Endothelial cell of umbilical vein (primary cell): ENCODE results near the gene TRIM23. TPM values are rescaled to one million over a fixed set of nuclear protein-coding genes. Genes with fewer than 3 reads are reported as not detected.

ENCODE experiments used
- BruUV-seq: library from RNA; stranded (reverse); fragments of 400-500 nt; replicated peaks from 2 replicates; lab custom pipeline; 2021; lab: Mats Ljungman, UMichigan
- CTCF ChIA-PET: fragments of 300-600, 350-600 bp; sonication (Branson Sonifier 250); formaldehyde crosslinking; loops from one replicate; lab custom pipeline; 2021; ENCODE audit warnings: antibody characterized with exemption, inconsistent platforms; lab: Charles Lee
- POLR2A ChIA-PET: fragments of 300-600, 350-600 bp; sonication (Branson Sonifier 250); formaldehyde crosslinking; loops from one replicate; lab custom pipeline; 2021; ENCODE audit warnings: antibody characterized with exemption, inconsistent platforms; lab: Charles Lee
- DNase-seq: peaks from one replicate; pipeline ENCODE4 v3.0.0-alpha.2; 2011; ENCODE audit warnings: low read depth, low spot score
- FAIRE-seq: peaks from 2 replicates; lab custom pipeline; 2011; peaks lifted over from hg19 to GRCh38; lab: Jason Lieb, UNC
- H2AFZ ChIP-seq: 2 replicates; pipeline ENCODE4 v1.6.0; 2012; ENCODE audit warnings: low read depth, low read length, control low read depth, inconsistent platforms
- H3K27ac ChIP-seq: 2 replicates; pipeline ENCODE4 v1.5.1; 2011; ENCODE audit warnings: low read depth, mild to moderate bottlenecking, control low read depth, low read length, moderate library complexity; ENCODE audit not compliant: insufficient read depth
- H3K27me3 ChIP-seq, 2 experiments: 2 replicates each; pipeline versions ENCODE4 v1.6.0 to v1.6.1; 2011; ENCODE audit warnings: low read length in 2 of 2, mixed read lengths in 1 of 2; ENCODE audit not compliant: control insufficient read depth in 2 of 2, insufficient read depth in 2 of 2
- H3K36me3 ChIP-seq, 2 experiments: 2 replicates in 1 of 2; 3 replicates in 1 of 2; pipeline ENCODE4 v1.5.1; 2011; ENCODE audit warnings: low read length in 2 of 2, mild to moderate bottlenecking in 1 of 2, moderate library complexity in 1 of 2; ENCODE audit not compliant: control insufficient read depth in 2 of 2, insufficient read depth in 2 of 2; ENCODE audit errors: extremely low read depth in 1 of 2
- H3K4me1 ChIP-seq: 3 replicates; pipeline ENCODE4 v1.5.1; 2011; ENCODE audit warnings: mild to moderate bottlenecking, low read length; ENCODE audit not compliant: control insufficient read depth, insufficient read depth; ENCODE audit errors: extremely low read depth
- H3K4me2 ChIP-seq: 2 replicates; pipeline ENCODE4 v1.6.1; 2011; ENCODE audit warnings: low read length, control low read depth, mixed read lengths; ENCODE audit not compliant: insufficient read depth
- H3K4me3 ChIP-seq, 3 experiments: fragments of 200-600 bp in 1 of 3; sonication (generic), shearing (Covaris generic) in 1 of 3; replicated peaks in 1 of 3; 2 replicates each; pipeline ENCODE4 v1.5.1; 2011 to 2016; ENCODE audit warnings: control low read depth in 3 of 3, low read length in 3 of 3, mild to moderate bottlenecking in 2 of 3, inconsistent platforms in 1 of 3, low read depth in 1 of 3, moderate library complexity in 1 of 3; ENCODE audit not compliant: insufficient read depth in 1 of 3
- H3K79me2 ChIP-seq: 2 replicates; pipeline ENCODE4 v1.6.0; 2012; ENCODE audit warnings: low read length, inconsistent platforms; ENCODE audit not compliant: control insufficient read depth, insufficient read depth
- H3K9ac ChIP-seq: replicated peaks from 2 replicates; pipeline ENCODE3; 2011; ENCODE audit warnings: low read length, control low read depth; ENCODE audit not compliant: insufficient read depth; ENCODE audit errors: extremely low read depth
- H3K9me1 ChIP-seq: replicated peaks from 3 replicates; pipeline ENCODE4 v1.6.0; 2011; ENCODE audit warnings: mild to moderate bottlenecking, low read length; ENCODE audit not compliant: control insufficient read depth, insufficient read depth; ENCODE audit errors: extremely low read depth
- H3K9me3 ChIP-seq: replicated peaks from 2 replicates; pipeline ENCODE4 v1.5.1; 2012; ENCODE audit warnings: low read length, inconsistent platforms; ENCODE audit not compliant: control insufficient read depth, insufficient read depth
- H4K20me1 ChIP-seq: replicated peaks from 2 replicates; pipeline ENCODE3; 2011; ENCODE audit warnings: mild to moderate bottlenecking, low read length; ENCODE audit not compliant: control insufficient read depth, insufficient read depth; ENCODE audit errors: extremely low read depth
- FOS ChIP-seq: IDR thresholded peaks from 2 replicates; pipeline ENCODE4 v1.6.1; 2011; ENCODE audit warnings: mild to moderate bottlenecking, low read length, moderate library complexity, borderline replicate concordance; ENCODE audit not compliant: insufficient read depth
- GATA2 ChIP-seq: IDR thresholded peaks from 2 replicates; pipeline ENCODE4 v1.7.0; 2011; ENCODE audit warnings: low read depth, mild to moderate bottlenecking, moderate library complexity, mixed read lengths, low read length; ENCODE audit not compliant: insufficient read length, insufficient read depth
- JUN ChIP-seq: IDR thresholded peaks from 2 replicates; pipeline ENCODE4 v1.6.1; 2011; ENCODE audit warnings: borderline replicate concordance, low read depth; ENCODE audit not compliant: insufficient read length, insufficient read depth
- MYC ChIP-seq: IDR thresholded peaks from one replicate; pipeline ENCODE4 v1.6.1; 2011; ENCODE audit warnings: mild to moderate bottlenecking, low read depth, low read length
- POLR2A ChIP-seq: IDR thresholded peaks from 2 replicates; pipeline ENCODE4 v1.6.1; 2012; ENCODE audit warnings: low read depth, mild to moderate bottlenecking, control low read depth, low read length
- dilution Hi-C: fragments of 300-500 bp; cut with MboI; formaldehyde crosslinking; loops from one replicate; pipeline ENCODE4 v1.15.0; 2019; ENCODE audit warnings: low sequenced_read_pairs; ENCODE audit not compliant: extremely low pct_ligation_motif_present
- intact Hi-C: fragments of 100-400 bp; cut with micrococcal nuclease; formaldehyde crosslinking; loops from one replicate; pipeline ENCODE4 v1.10.0; 2022
- polyA plus RNA-seq, 4 experiments: library from polyadenylated mRNA; depleted of rRNA in 3 of 4; stranded (reverse) in 3 of 4; unstranded in 1 of 4; fragments of >200 nt; gene quantifications; 2 replicates each; pipeline versions ENCODE4 v1.2.1 to v1.2.3, GENCODE V29; 2011 to 2012; ENCODE audit warnings: missing spikeins in 1 of 4
- total RNA-seq: library from RNA; stranded (reverse); gene quantifications from 2 replicates; pipeline ENCODE4 v1.2.3, GENCODE V29; 2021
- TF ChIP-seq, protein P1 (sequence below), 2 donors: IDR thresholded peaks; 1 replicate in 1 of 2; 2 replicates in 1 of 2; pipeline ENCODE4 v1.5.1; 2011; ENCODE audit warnings: low read length in 2 of 2, mild to moderate bottlenecking in 2 of 2, moderate library complexity in 2 of 2, control low read depth in 1 of 2, inconsistent platforms in 1 of 2, low read depth in 1 of 2; ENCODE audit not compliant: insufficient read depth in 1 of 2; ENCODE audit errors: extremely low read depth in 1 of 2
- TF ChIP-seq, protein P2 (sequence below): IDR thresholded peaks from 2 replicates; pipeline ENCODE4 v1.6.1; 2011; ENCODE audit not compliant: insufficient read depth, insufficient read length

The TRIM23 gene
- total and polyA plus RNA-seq, 2 donors (not counting 3 experiments of a cell fraction or from before 2014, with no cell fraction given): 2.2 to 10.6 TPM

DNA sequence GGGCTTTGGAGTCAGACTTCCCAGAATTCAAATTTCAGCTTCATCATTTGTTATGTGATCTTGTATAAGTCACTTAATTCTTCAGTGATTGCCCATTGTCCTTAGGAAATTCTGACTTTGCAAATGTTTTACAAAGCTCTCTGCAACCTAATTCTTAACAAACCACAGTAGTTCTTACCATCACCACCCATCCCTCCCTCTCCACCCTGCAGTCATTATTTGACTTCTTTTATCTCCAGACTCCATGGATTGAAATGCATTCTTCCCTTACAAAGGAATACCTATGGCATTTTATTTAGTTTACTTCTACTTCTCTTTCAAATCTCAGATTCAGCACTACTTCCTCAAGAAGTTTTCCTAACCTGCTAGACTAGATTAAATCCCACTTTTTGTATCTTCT is 23.8 kb upstream of the TRIM23 start:
- Histone ChIP-seq H3K27ac (no peak overlapping the region), H4K20me1 (no peaks in the 10 kb centered on the region), H3K27me3 (no peaks in the 10 kb centered on the region), H2AFZ (no peak overlapping the region), H3K36me3 (peaks cover 0 to 2% of the 10 kb centered on the region in 2 experiments), H3K9ac (no peak overlapping the region), H3K4me2 (no peak overlapping the region), H3K4me1 (no peaks in the 10 kb centered on the region), H3K9me1 (no peaks in the 10 kb centered on the region), H3K79me2 (no peaks in the 10 kb centered on the region), H3K4me3 (no peak overlapping the region), H3K9me3 (no peaks in the 10 kb centered on the region)
- DNase-seq (no peak), FAIRE-seq (no peak)
- POLR2A ChIA-PET: no interaction called here
- TF ChIP-seq MYC: no peak
- TF ChIP-seq POLR2A: no peak
- dilution Hi-C loops (no loop called here), intact Hi-C loops (no loop called here)
- CTCF ChIA-PET: interaction anchor here (1.0 to 2.1 kb wide), 2 partner anchors 15 to 17 kb away, joined by 3 to 7 read pairs; no protein-coding TSS in a partner anchor
- BruUV-seq: no TSS peak

DNA sequence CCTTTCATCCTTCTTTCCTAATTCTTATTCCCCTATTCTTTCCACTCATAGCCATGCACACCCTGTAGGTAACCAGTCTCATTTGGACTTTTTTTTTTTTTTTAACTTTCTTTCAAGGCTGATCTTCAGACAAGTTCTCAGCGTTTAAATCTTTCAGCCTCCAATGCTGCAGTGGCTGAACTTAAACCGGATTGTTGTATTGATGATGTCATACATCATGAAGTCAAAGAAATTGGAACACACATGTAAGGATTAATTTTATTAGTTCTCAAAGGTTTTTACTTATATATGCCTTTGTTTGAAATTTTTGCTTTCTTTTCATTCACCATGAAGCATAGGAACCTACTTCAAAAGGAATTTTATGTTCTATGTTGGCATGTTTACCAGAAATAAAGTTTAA is 22.8 kb upstream of the TRIM23 start:
- Histone ChIP-seq H4K20me1 (no peaks in the 10 kb centered on the region), H3K4me2 (no peak overlapping the region), H3K27ac (no peak overlapping the region), H3K4me1 (no peaks in the 10 kb centered on the region), H3K79me2 (no peaks in the 10 kb centered on the region), H3K27me3 (no peaks in the 10 kb centered on the region), H2AFZ (no peak overlapping the region), H3K36me3 (peaks cover 0 to 2% of the 10 kb centered on the region in 2 experiments), H3K9me1 (no peaks in the 10 kb centered on the region), H3K4me3 (no peak overlapping the region), H3K9me3 (no peaks in the 10 kb centered on the region), H3K9ac (no peak overlapping the region)
- dilution Hi-C loops: no loop called here
- no peak for DNase-seq
- no peak for TF ChIP-seq MYC
- TF ChIP-seq, protein P1, sequence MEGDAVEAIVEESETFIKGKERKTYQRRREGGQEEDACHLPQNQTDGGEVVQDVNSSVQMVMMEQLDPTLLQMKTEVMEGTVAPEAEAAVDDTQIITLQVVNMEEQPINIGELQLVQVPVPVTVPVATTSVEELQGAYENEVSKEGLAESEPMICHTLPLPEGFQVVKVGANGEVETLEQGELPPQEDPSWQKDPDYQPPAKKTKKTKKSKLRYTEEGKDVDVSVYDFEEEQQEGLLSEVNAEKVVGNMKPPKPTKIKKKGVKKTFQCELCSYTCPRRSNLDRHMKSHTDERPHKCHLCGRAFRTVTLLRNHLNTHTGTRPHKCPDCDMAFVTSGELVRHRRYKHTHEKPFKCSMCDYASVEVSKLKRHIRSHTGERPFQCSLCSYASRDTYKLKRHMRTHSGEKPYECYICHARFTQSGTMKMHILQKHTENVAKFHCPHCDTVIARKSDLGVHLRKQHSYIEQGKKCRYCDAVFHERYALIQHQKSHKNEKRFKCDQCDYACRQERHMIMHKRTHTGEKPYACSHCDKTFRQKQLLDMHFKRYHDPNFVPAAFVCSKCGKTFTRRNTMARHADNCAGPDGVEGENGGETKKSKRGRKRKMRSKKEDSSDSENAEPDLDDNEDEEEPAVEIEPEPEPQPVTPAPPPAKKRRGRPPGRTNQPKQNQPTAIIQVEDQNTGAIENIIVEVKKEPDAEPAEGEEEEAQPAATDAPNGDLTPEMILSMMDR (IDR thresholded peaks at IDR 0.05; ENCODE audit: extremely low read depth in 1 of 2, insufficient read depth in 1 of 2, low read depth in 1 of 2, low read length in 2 of 2): no peak
- TF ChIP-seq, protein P2, sequence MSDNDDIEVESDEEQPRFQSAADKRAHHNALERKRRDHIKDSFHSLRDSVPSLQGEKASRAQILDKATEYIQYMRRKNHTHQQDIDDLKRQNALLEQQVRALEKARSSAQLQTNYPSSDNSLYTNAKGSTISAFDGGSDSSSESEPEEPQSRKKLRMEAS: no peak
- no peak for TF ChIP-seq JUN
- no peak for TF ChIP-seq GATA2
- no peak for TF ChIP-seq POLR2A
- no peak for TF ChIP-seq FOS
- intact Hi-C loops: no loop called here
- POLR2A ChIA-PET: no interaction called here
- no peak for FAIRE-seq
- no TSS peak for BruUV-seq
- CTCF ChIA-PET: no interaction called here
